GF-D8 (cell line): ENCODE results near the gene EYA3.

Experiments
- DNase-seq: peaks from one replicate; lab custom pipeline; 2025; lab: John Stamatoyannopoulos, UW

The EYA3 gene

DNA sequence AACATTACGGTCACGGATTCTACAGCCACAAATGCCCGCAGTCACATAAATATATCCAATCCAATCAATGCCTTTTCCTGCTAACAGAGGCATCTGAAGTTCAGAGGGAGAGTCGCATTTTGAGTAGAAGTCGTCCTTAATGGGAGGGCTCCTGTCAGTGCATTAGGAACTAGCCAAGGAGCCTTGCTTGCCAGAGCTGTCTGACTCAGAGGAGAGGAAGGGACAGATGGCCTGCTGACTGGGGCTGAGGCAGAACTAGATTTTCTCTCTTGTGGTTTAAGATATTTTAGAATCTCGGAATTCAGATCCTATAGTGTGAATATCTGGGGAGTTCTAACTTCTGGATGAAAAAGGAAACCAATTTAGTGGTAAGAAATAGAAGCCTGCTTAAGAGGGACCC lies 118.0 kb downstream of the EYA3 start:
- no peak for DNase-seq

DNA sequence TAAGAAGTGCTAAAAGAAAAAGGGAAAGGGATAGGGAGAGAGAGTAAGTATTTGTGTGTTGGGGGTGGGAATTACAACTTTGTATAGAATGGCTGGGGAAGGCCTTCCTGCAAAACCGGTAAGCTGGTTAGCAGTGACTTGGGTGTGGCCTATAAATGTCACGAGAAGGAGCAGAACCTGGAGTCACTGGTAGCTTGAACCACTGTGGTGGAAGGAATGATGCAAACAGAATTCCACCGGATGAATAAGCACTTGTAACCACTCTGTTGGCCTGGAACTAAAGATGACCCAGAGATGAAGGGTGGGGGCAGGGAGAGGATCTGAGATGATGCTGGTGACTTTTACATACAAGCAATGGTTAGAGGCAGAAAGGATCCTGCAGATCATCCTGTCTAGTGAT lies 119.7 kb downstream of the EYA3 start:
- DNase-seq = no peak

DNA sequence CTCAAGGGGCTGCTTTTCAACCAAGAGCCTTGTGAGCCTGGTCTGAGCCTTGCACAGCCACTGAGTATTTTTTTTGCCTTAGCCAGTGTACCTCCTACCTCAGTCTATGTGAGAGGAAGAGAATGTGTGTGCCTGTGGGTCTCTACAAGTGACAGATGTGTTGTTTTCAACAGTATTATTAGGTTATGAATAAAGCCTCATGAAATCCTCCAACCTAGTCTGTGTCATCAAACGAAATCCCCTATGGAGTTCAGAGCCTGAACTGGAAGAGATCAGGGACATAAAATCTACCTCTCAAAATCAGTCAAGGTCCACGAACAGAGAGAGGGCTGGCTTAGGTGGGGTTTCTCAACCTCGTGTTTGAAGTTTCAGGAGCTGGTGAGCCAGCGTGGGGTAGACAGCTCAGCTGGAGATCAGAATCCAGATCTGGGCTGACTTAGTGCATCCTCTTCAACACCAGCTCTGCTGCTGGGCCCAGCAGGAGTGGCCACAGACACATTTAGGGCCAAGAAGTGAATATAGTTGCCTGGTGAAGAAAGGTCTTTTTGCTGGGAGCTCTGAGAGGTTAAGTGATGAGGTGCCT lies 120.4 kb downstream of the EYA3 start:
- no peak for DNase-seq

DNA sequence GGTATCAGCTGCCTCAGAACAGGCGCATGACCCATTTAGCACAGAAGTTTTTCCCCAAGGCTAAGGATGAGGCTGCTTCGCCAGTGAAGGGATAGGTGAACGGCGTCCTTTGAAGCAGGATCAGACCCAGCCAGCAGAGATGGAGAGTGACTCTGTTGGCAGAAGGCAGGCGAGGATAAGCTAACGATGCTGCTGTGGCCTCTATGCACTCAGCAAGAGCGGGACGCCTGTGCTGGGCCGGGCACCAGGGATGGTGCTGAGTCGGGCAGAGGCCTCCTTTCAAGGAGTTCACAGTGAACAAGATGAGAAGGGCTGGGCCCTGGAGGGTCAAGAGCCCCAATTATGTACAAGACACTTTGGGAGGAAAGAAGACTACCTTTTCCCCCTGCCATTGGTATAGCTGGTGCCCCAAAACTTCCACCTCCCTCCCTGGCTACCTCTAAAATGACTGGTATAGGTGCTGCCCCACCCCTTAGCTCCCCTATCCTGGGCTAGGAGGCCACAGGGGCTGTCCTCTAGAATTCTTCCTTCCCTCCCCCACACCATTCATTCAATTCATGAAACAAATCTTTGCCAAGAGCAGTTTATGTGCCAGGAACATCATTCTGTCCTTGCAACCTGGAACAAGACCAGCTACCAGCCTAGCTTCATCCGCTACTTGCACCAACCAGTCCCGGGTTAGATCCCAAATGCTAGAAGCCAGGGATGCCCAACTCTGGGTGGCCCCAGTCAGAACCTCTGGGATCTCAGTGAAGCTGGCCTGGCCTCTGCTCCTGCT lies 121.1 kb downstream of the EYA3 start:
- no peak for DNase-seq

DNA sequence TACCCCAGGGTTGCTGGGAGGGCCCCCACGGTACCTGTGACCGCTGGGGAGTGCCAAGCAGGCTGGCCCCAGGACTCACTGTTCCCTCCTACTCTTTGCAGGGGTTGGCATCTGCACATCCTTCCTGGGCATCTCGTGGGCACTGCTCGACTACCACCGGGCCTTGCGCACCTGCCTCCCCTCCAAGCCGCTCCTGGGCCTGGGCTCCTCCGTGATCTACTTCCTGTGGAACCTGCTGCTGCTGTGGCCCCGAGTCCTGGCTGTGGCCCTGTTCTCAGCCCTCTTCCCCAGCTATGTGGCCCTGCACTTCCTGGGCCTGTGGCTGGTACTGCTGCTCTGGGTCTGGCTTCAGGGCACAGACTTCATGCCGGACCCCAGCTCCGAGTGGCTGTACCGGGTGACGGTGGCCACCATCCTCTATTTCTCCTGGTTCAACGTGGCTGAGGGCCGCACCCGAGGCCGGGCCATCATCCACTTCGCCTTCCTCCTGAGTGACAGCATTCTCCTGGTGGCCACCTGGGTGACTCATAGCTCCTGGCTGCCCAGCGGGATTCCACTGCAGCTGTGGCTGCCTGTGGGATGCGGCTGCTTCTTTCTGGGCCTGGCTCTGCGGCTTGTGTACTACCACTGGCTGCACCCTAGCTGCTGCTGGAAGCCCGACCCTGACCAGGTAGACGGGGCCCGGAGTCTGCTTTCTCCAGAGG lies 121.9 kb downstream of the EYA3 start:
- DNase-seq = no peak

DNA sequence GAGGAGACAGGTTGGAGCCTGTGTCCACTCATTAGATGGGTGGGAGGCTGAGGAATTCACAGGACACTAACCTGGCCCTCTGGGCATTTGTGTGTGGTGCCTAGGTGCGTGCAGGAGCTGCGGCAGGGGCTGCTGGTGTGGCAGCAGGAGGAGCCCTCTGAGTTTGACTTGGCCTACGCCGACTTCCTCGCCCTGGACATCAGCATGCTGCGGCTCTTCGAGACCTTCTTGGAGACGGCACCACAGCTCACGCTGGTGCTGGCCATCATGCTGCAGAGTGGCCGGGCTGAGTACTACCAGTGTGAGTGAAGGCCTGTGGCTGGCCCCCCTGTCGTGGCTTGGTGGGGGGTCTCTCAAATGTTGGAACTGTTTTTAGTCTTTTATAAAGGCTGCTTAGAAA lies 125.0 kb downstream of the EYA3 start:
- DNase-seq = no peak

DNA sequence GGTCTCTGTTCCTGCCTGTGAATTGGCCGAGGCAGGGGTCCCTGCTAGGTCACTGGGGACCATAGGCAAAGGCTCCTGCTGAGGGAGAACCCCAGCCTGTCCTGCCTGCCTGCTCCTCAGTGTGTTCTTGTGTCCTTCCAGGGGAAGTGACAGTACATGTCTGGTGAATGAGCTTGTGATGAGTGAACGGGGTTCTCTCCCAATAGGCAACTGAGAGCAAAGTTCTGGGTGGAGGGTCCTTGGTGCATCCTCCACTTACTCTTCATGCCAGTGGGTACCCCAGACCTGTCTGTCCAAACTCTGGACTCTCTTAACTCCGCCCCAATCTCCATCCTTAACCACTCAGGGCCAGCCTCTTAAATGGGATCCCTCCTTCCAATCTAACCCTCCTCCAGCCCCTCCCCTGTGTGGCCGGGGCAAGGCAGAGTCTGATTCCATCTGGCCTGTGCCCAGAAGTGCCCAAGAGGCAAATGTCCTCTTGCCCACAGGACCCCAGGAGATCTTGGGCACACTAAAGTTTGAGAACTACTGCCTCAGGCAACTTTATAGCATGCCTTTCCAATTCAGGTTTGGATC lies 126.7 kb downstream of the EYA3 start:
- no peak for DNase-seq

DNA sequence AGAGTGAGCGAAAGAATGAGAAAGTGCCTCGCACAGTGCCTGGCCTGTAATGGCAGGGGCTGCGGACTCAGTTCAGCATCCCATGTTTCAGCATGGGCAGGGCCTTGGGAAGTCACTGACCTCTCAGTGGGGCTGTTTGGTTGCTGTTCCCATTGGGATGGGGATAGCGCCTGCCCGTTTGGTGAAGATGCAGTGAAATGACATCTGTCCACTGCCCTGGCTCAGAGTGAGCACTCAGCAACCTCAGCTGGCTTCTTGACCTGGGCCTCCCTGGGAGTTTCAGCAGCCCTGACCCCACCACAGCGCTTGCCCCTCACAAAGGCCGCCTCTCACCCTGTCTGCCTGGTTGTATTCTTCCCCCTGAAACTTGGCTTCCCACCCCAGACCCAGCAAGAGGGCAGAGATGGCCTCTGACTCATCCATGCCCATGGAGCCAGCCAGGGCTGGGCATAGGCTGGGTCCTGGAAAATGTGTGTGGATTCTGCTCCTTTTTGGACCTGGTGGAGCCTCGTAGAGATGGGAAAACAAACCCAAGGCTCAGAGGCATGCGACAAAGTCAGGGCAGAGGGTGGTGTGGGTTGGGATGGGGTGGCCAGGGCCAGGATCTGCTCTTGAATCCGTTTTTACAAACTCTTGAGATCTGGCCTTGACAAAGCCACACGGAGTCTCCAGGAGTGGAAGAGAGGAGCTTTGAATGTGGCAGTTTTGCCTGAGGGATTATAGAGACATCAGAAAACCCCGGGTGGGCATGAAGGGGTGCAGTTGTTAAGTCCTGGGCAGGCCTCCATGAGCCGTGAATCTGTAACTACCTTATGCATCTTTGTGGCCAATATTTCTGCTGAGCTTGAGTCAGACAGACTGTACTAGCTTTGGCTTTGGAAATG lies 127.4 kb downstream of the EYA3 start:
- DNase-seq = no peak

DNA sequence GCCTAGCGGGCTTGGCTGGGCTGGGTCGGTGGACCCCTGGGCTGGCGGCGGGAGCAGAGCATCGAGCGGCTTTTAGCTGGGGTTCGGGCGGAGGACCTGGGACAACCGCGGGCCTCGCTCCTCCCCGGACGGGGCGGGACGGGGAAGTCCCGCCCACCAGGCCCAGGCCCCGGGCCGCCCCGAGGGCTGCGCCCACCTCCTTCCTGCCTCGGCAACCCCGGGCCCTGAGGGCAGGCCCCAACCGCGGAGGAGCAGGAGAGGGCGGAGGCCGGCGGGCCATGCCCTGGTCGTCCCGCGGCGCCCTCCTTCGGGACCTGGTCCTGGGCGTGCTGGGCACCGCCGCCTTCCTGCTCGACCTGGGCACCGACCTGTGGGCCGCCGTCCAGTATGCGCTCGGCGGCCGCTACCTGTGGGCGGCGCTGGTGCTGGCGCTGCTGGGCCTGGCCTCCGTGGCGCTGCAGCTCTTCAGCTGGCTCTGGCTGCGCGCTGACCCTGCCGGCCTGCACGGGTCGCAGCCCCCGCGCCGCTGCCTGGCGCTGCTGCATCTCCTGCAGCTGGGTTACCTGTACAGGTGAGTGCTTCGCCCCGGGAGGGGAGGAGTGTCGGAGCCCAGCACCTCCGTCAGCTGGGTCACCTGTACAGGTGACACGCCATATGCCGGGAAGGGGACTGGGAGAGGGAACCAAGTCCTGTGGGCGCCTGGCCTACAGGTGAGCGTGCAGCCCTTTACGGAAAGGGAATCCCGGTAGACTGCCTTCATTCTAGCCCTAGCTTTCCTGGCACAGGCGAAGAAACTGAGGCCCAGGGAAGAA lies 128.4 kb downstream of the EYA3 start, which contains the start of gene XKR8:
TSS of gene XKR8 (plus strand) at position 182 of the 812 bp plus-strand sequence. CDS start at position 279, 97 bp downstream.
- no peak for DNase-seq

DNA sequence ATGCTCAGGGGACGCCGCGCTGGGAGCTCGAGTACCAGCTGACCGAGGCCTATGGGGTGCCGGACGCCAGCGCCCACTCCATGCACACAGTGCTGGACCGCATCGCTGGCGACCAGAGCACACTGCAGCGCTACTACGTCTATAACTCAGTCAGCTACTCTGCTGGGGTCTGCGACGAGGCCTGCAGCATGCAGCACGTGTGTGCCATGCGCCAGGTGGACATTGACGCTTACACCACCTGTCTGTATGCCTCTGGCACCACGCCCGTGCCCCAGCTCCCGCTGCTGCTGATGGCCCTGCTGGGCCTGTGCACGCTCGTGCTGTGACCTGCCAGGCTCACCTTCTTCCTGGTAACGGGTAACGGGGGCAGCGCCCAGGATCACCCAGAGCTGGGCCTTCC lies 129.9 kb downstream of the EYA3 start:
- DNase-seq = no peak

DNA sequence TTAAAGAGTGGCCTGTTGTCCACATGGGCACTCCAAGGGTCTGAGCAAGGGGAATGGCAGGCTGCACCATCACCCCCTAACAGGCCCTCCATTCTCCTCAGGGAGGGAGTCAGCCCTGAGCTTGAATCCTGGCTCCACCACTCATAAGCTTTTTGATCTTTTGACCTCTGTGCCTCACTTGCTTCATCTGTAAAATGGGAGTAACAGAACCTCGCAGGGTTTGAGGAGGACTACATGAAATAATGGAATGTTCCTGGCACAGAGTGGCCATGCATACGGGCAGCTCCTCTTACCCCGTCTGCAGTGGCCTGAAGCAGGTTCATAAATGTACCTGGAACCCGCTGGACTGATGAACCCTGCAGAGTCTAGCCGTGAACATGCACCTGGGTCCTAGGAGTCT lies 130.8 kb downstream of the EYA3 start:
- no peak for DNase-seq

DNA sequence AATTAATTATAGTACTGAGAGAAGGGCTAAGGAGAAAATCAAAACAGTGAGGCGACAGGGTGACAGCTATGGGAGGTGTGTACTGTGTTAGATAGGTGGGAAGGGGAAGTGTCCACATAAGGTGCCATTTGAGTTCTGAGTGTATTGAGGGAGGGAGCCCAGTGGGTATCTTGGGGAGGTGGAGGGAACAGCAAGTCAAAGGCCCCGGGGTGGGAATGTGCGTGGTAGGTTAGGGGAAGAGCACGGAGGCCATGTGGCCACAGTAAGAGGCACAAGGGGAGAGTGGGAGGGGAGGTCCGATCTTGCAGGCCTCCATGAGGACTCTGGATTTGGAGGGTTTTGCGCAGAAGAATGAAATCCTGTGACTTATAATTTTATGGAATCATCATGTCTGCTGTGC lies 131.6 kb downstream of the EYA3 start:
- DNase-seq = no peak

DNA sequence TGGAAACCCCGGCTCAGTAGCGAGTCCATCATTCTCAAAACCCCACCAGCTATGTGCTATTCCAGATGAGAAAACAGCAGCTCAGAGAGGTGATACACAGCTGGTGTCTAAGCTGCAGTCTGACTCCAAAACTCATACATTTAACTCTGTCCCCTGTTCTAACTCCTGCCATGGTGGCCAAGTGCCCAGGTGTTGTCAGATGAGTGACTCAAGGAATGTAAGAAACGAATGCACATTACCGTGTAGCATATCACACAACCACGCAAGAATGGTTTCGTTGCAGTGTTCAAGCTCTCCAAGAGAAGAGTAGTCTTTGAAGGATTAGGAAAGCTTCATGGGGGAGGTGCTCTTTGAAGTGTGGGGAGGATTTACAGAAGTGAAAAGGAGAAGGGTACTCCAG lies 133.3 kb downstream of the EYA3 start:
- DNase-seq = no peak

DNA sequence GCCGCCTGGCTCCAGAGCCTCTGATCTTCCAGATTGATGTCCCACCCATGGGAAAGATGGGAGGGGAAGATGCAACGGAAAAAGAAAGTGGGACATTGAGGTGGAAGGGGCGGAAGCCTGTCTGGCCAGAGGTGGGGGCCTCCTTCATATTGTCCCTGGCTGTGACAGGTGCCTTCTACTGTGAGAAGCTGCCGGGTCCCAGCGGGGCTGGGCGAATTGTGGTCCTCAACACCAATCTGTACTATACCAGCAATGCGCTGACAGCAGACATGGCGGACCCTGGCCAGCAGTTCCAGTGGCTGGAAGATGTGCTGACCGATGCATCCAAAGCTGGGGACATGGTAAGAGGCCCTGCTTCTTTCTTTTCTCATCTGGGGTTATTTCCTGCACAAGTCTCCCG lies 134.2 kb downstream of the EYA3 start:
- DNase-seq = no peak

DNA sequence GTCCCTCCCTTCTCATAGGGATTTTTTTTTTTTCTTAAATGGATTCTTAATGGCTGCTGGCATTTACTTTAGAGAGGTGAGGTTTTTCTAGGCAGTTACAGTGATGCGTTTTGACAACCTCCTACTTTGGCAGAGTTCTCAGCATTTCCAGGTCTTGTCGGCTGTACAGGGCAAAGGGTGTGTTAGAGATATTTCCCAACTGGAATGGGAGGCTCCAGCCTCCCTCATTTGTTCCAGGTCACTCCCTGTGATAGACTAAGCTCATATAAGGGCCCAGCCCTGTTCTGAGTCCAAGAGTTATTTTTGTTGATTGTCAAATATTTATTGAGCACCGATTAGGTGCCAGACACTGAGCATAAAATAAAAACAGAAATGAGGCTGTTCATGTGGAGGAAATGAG lies 136.3 kb downstream of the EYA3 start:
- no peak for DNase-seq

DNA sequence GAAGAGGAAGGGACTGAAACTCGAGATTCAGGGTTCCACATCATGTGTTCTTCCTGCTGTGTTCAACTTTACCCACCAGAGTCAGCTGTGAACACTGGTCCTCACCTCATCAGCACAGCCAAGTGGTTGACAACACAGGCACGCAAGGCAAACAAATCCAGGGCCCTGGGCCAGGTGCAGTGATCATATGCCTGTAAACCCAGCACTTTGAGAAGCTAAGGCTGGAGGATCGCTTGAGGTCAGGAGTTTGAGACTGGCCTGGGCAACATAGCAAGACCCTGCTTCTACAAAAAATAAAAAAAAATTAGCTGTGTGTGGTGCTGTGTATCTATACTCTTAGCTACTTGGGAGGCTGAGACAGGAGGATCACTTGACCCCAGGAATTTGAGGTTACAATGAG lies 137.0 kb downstream of the EYA3 start:
- DNase-seq = no peak

DNA sequence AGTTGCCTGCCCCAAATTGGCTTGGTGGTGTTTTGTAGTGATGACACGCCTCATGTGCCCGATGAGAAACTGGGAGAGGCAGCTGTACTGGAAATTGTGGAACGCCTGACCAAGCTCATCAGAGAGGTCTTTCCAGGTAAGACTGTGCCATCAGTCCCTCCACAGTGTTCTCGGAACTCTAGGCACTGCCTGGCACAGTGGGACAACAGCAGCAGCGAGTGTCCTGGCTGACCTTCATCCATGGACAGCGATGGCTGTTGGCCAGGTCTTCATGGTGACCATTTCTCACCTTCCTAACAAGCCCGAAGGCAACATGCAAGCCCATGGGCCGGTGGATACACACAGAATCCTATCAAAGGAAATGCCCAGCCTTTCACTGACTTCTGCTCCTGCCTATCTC lies 139.4 kb downstream of the EYA3 start:
- DNase-seq = no peak

DNA sequence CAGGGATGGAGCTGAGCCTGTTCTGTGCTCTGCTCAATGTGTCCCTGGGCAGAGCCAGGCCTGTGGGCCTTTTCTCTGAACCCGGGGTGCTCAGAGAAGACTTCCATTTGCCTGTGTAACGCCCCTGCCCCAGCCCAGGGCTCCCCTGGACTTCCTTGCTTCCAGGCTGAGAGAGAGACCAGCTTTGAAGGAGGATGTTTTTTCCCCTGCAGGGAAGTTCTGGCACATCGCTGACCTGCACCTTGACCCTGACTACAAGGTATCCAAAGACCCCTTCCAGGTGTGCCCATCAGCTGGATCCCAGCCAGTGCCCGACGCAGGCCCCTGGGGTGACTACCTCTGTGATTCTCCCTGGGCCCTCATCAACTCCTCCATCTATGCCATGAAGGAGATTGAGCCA lies 143.4 kb downstream of the EYA3 start:
- DNase-seq = no peak

DNA sequence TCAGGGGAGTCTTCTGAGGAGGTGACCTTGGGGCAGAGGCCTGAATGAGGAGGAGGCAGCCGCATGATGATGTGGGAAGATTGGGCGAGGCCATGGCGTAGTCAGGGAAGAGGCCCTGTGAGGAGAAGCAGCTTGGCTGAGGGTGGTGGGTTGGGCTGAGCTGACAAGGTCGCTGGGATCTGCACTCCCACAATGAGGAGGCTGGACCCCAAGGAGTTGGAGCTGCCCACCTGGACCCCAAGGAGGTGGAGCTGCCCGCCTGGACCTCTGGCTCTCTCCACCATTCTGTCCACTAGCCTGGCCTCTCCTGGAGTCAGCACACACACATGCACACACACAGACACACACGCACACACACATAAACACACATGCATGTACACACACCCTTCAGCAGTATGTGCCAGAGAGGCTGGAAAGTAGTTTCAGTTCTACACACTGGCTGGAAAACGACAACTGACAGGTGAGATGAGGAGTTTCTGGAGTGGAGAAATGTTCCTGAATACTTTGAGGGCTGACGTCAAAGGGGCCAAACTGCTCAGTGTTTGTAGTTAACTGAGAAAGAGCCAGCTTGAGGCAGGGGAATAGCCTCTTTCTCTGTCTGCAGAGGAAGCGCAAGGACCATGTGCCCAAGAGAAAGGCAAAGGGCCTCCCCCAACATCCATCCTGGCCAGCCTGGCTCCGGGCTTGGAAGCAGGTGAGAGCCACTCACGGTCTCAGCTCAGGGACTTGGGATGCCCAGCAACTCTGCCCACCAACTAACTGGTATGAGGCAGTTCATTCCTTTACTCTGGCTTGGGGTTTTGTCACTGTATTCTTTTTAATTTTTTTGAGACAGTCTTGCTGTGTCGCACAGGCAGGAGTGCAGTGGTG lies 146.5 kb downstream of the EYA3 start:
- DNase-seq = no peak
